Uterus (tissue), 4 donors: Measurements from ENCODE around the gene RANBP6. TPM values are rescaled to one million over a fixed set of nuclear protein-coding genes. Genes with fewer than 3 reads are reported as not detected.
A peak's percentile ranks its signal among the peaks of the same experiment; 100 is the strongest.

ENCODE experiments used
- DNase-seq, 2 donors: peaks; one replicate each; pipeline ENCODE4 v3.0.0-alpha.2; 2019 to 2020
- H3K27ac ChIP-seq, 2 donors: fragments of 200-600 bp; sonication (generic); 1 replicate in 1 of 2; 2 replicates in 1 of 2; pipeline ENCODE4 v1.5.1; 2016 to 2018
- H3K27me3 ChIP-seq, 2 donors: fragments of 200-600 bp; sonication (generic); one replicate each; pipeline ENCODE4 v1.5.1; 2018 to 2019; ENCODE audit warnings: control low read depth in 1 of 2
- H3K36me3 ChIP-seq, 2 donors: fragments of 200-600 bp; sonication (generic); one replicate each; pipeline ENCODE4 v1.5.1; 2019; ENCODE audit warnings: control low read depth in 1 of 2
- H3K4me1 ChIP-seq, 2 donors: fragments of 200-600 bp; sonication (generic); one replicate each; pipeline ENCODE4 v1.5.1; 2018 to 2019; ENCODE audit warnings: control low read depth in 1 of 2
- H3K4me3 ChIP-seq, 2 donors: fragments of 200-600 bp; sonication (generic); 1 replicate in 1 of 2; 2 replicates in 1 of 2; pipeline ENCODE4 v1.5.1; 2018 to 2019; ENCODE audit warnings: mild to moderate bottlenecking in 1 of 2
- H3K9me3 ChIP-seq, 2 donors: fragments of 200-600 bp; sonication (generic); one replicate each; pipeline ENCODE4 v1.5.1; 2019; ENCODE audit warnings: control low read depth in 1 of 2
- POLR2A ChIP-seq, 2 donors: fragments of 450-650 bp; IDR thresholded peaks; one replicate each; pipeline ENCODE4 v1.6.1; 2016; ENCODE audit warnings: antibody characterized with exemption in 2 of 2, mild to moderate bottlenecking in 1 of 2, moderate library complexity in 1 of 2
- intact Hi-C: fragments of 100-400 bp; cut with DNase I; formaldehyde crosslinking; loops from one replicate; pipeline ENCODE4 v1.15.1; 2023; ENCODE audit warnings: low total_unique reads
- total RNA-seq, 4 donors: library from RNA; depleted of rRNA in 3 of 4; stranded (reverse); fragments of >200 nt in 3 of 4; gene quantifications; one replicate each; pipeline versions ENCODE4 v1.1.0 to v1.2.4, GENCODE V29; 2014 to 2023
- TF ChIP-seq, protein P1 (sequence below), 4 experiments: fragments of 200-600 bp in 2 of 4; fragments of 450-650 bp in 2 of 4; sonication (generic) in 2 of 4; IDR thresholded peaks; one replicate each; pipeline ENCODE4 v1.5.1; 2016 to 2019; ENCODE audit warnings: antibody characterized with exemption in 4 of 4, mild to moderate bottlenecking in 2 of 4, moderate library complexity in 1 of 4
- donor health status: DM: yes; HTN: yes; CAD: no.

The RANBP6 gene
- total RNA-seq, 4 donors from 2014 or later, result 13.2 to 61.1 (median 25.5) TPM

DNA sequence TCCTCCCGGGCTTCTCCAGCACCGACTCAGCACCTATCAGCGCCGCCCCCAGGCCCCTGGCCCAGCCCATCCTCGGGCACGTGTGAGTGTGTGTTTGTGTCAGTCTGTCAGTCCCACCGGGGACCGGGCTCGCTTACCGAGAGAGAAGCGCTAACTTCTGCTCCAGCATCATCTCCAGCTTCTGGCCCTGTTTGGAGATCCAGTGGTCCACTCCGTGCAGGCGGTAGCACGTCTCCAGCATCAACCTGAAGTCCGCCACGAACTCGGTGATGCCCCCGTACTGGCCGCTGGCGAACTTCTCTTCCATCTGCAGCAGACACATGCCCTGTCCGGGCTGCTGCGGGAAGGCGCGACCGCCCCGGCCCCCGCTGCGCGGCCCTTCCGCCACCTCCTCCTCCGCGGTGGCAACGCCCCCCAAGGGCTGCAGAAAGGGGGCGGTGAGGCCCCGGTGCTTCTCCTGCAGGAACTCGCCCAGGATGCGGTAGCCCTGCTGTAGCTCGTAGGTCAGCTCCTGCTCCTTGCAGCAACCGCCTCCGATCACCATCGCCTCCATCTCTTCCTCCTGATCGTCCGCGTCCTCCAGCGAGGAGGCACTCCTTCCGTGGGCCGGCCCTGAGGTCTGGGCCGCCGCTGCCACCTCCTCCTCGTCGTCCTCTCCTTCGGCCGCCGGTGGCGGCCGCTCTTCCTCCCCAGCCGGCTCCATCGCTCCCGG is 8.2 kb downstream of the RANBP6 start:
- DNase-seq, result peak; percentile 68 to 75
- peaks cover 0 to 14% of the 10 kb centered on the region in 2 donors for H3K4me1 ChIP-seq
- H3K27ac ChIP-seq, result peak overlapping the region; percentile 98 to 100
- no peaks in the 10 kb centered on the region for H3K9me3 ChIP-seq
- intact Hi-C loops, result no loop called here
- TF ChIP-seq POLR2A (IDR thresholded peaks at IDR 0.05), result no peak
- TF ChIP-seq, protein P1, sequence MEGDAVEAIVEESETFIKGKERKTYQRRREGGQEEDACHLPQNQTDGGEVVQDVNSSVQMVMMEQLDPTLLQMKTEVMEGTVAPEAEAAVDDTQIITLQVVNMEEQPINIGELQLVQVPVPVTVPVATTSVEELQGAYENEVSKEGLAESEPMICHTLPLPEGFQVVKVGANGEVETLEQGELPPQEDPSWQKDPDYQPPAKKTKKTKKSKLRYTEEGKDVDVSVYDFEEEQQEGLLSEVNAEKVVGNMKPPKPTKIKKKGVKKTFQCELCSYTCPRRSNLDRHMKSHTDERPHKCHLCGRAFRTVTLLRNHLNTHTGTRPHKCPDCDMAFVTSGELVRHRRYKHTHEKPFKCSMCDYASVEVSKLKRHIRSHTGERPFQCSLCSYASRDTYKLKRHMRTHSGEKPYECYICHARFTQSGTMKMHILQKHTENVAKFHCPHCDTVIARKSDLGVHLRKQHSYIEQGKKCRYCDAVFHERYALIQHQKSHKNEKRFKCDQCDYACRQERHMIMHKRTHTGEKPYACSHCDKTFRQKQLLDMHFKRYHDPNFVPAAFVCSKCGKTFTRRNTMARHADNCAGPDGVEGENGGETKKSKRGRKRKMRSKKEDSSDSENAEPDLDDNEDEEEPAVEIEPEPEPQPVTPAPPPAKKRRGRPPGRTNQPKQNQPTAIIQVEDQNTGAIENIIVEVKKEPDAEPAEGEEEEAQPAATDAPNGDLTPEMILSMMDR (IDR thresholded peaks at IDR 0.05), result no peak
- H3K27me3 ChIP-seq, result no peaks in the 10 kb centered on the region
- H3K36me3 ChIP-seq, result no peaks in the 10 kb centered on the region
- H3K4me3 ChIP-seq, result peak overlapping the region; percentile 73 to 82

DNA sequence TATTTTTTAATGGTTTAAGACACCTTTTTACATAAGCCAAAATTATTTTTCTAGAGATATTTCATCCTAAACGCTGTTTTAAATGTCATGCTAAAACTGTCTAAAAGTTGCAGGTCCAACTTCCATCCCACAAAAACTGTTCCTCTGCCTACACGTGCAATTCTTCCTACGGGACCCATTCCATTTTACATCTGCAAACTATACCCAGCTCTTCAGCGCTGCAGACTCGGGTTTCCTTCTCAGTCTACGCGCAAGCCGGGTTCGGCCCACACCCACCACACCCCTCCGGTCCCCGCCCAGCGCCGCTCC is 8.7 kb downstream of the RANBP6 start:
- DNase-seq, result no peak
- Histone ChIP-seq H3K9me3 (no peaks in the 10 kb centered on the region), H3K27me3 (no peaks in the 10 kb centered on the region), H3K36me3 (no peaks in the 10 kb centered on the region), H3K4me3 (peak overlapping the region; percentile 73 to 82), H3K27ac (peak overlapping the region; percentile 98 to 100), H3K4me1 (peaks cover 0 to 14% of the 10 kb centered on the region in 2 donors)
- intact Hi-C loops, result no loop called here
- TF ChIP-seq POLR2A (IDR thresholded peaks at IDR 0.05), result no peak
- TF ChIP-seq, protein P1 (IDR thresholded peaks at IDR 0.05), result no peak

DNA sequence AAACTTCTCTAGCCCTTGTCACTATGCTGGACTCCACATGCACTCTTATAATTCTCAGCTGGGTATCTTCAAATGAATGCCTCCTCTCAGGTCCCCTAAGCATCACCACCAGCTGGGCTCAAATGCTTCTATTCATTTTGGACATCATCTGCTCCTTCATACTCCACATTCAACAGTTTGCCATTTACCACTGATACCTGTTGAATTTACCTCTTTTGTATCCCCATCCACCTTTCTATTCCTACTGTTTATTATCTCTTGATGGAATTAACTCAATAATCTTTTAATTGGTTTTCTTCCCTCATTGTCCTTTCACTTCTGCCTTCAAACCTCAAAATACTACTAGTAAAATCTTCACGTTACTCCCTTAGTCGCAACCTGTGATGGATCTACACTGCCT is 14.5 kb downstream of the RANBP6 start:
- intact Hi-C loops, result no loop called here
- no peak for DNase-seq
- no peaks in the 10 kb centered on the region for H3K27me3 ChIP-seq
- no peaks in the 10 kb centered on the region for H3K9me3 ChIP-seq
- no peaks in the 10 kb centered on the region for H3K36me3 ChIP-seq
- TF ChIP-seq POLR2A (IDR thresholded peaks at IDR 0.05), result no peak
- TF ChIP-seq, protein P1 (IDR thresholded peaks at IDR 0.05), result no peak
- H3K4me3 ChIP-seq, result no peak overlapping the region
- peaks cover 0 to 13% of the 10 kb centered on the region in 2 donors for H3K4me1 ChIP-seq
- no peak overlapping the region for H3K27ac ChIP-seq

DNA sequence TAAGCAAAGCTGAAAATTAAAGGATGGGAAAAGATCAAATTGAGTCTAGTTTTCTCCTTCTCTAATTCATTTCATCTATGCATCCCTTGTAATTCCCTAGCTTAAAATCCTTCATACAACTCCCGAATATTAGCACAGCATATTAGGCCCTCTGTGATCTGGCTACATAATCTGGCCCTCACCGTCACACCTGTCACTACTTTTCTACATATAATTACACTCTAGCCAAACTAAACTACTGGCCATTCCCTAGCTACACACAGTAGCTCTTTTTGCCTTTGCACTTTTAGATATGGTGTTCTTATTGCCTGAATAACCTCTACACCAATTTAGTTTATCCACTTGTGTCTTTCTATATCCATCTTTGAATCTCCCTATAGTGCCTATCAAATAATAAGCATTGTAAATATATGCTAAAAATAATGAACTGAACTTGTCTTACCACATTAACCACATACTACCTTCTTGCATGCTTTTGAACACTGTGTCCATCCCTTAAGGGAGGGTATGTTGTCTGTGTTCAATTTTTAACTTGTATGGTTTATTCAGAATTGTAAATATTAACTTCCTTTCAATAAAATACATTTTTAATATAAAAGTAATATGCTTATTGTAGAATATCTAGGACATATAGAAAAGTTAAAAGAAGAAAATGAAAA is 15.9 kb downstream of the RANBP6 start:
- Histone ChIP-seq H3K27ac (no peak overlapping the region), H3K4me3 (no peak overlapping the region), H3K9me3 (no peaks in the 10 kb centered on the region), H3K27me3 (no peaks in the 10 kb centered on the region), H3K4me1 (peaks cover 0 to 8% of the 10 kb centered on the region in 2 donors), H3K36me3 (no peaks in the 10 kb centered on the region)
- no peak for DNase-seq
- intact Hi-C loops, result no loop called here
- TF ChIP-seq, protein P1 (IDR thresholded peaks at IDR 0.05), result no peak
- no peak for TF ChIP-seq POLR2A (IDR thresholded peaks at IDR 0.05)

DNA sequence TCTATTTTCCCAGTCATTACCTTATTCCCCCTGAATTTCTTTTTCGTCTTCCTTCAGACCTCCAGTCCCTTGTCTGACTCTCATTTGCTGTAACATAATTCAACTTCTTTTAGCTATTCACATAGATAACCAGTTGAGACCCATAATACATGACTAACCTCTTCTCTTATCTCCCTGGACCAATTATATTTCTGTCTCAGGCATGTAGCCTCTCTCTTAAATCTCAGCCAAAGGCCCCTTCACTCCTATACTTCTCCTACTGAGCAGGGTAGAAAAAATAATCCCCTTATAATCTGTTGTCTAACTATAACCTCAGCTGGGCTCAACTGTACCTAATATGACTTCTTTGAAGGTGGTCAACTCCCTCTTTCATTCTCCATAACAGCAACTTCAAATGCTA is 20.9 kb downstream of the RANBP6 start:
- intact Hi-C loops, result no loop called here
- Histone ChIP-seq H3K36me3 (no peaks in the 10 kb centered on the region), H3K4me1 (peaks cover 0 to 8% of the 10 kb centered on the region in 2 donors), H3K27ac (no peak overlapping the region), H3K9me3 (no peaks in the 10 kb centered on the region), H3K27me3 (no peaks in the 10 kb centered on the region), H3K4me3 (no peak overlapping the region)
- DNase-seq, result no peak
- TF ChIP-seq, protein P1 (IDR thresholded peaks at IDR 0.05), result no peak
- TF ChIP-seq POLR2A (IDR thresholded peaks at IDR 0.05), result no peak
